ENCODE data around the gene PRSS22.

DNA sequence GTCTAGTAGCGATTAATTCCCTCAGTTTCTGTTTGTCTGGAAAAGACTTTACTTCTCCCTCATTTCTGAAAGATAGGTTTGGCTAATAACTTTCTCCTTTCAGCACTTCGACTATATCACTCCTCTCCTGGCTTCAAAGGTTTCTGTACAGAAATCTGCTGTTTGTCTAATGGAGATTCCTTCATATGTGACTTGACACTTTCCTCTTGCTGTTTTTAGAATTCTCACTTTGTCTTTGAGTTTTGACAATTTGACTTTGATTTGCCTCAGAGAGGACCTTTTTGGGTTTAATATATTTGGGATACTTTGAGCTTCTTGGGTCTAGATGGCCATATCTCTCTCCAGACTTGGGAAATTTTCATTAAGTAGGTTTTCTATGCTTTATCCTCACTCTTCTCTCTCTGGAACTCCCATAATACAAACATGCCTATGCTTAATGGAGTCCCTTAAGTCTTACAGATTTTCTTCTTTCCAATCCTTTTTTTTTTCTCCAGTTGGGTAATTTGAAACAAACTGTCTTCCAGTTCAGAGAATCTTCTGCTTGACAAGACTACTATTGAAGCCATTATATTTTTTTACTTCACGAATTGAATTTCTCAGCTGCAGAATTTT, 48.7 kb downstream of the PRSS22 start:
- no peak for TF ChIP-seq CREB1 (CRISPR knock-in tag; IDR thresholded peaks at IDR 0.05)
- TF ChIP-seq, protein P1, sequence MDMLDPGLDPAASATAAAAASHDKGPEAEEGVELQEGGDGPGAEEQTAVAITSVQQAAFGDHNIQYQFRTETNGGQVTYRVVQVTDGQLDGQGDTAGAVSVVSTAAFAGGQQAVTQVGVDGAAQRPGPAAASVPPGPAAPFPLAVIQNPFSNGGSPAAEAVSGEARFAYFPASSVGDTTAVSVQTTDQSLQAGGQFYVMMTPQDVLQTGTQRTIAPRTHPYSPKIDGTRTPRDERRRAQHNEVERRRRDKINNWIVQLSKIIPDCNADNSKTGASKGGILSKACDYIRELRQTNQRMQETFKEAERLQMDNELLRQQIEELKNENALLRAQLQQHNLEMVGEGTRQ (CRISPR knock-in tag; IDR thresholded peaks at IDR 0.05) = no peak

Measured in WTC11 (cell line).